OCI-LY1 (cell line): ENCODE results near the gene COL25A1.

ENCODE experiments used
- H2AFZ ChIP-seq: fragments of 200-600 bp; sonication (generic), shearing (Covaris generic); 2 replicates; pipeline ENCODE4 v1.6.0; 2014; ENCODE audit warnings: antibody characterized with exemption, mild to moderate bottlenecking, low read length
- H3F3A ChIP-seq: fragments of 200-600 bp; sonication (generic), shearing (Covaris generic); 2 replicates; pipeline ENCODE4 v1.6.0; 2014; ENCODE audit warnings: mild to moderate bottlenecking, antibody characterized with exemption, low read length, moderate library complexity; ENCODE audit not compliant: insufficient read depth
- H3K27ac ChIP-seq: fragments of 200-600 bp; sonication (generic); 2 replicates; pipeline ENCODE4 v1.5.1; 2014; ENCODE audit warnings: low read length, mixed run types, mild to moderate bottlenecking, low read depth; ENCODE audit not compliant: poor library complexity, severe bottlenecking
- H3K27me3 ChIP-seq: fragments of 200-600 bp; sonication (generic); 2 replicates; pipeline ENCODE4 v1.6.0; 2014; ENCODE audit warnings: antibody characterized with exemption, mild to moderate bottlenecking, low read length, moderate library complexity; ENCODE audit not compliant: insufficient read depth
- H3K36me3 ChIP-seq: fragments of 200-600 bp; sonication (generic); 2 replicates; pipeline ENCODE4 v1.6.1; 2014; ENCODE audit warnings: mild to moderate bottlenecking, antibody characterized with exemption, low read length, moderate library complexity, mixed read lengths; ENCODE audit not compliant: insufficient read depth
- H3K4me1 ChIP-seq: fragments of 200-600 bp; sonication (generic); 2 replicates; pipeline ENCODE4 v1.5.1; 2014; ENCODE audit warnings: mild to moderate bottlenecking, low read length, moderate library complexity; ENCODE audit not compliant: insufficient read depth, severe bottlenecking
- H3K4me2 ChIP-seq: fragments of 200-600 bp; sonication (generic), shearing (Covaris generic); 2 replicates; pipeline ENCODE4 v1.6.1; 2014; ENCODE audit warnings: low read length
- H3K4me3 ChIP-seq: fragments of 200-600 bp; sonication (generic); 2 replicates; pipeline ENCODE4 v1.5.1; 2014; ENCODE audit warnings: low read length, low read depth, mild to moderate bottlenecking, mixed read lengths; ENCODE audit not compliant: poor library complexity, severe bottlenecking
- H3K79me2 ChIP-seq: fragments of 200-600 bp; shearing (Covaris generic); 2 replicates; pipeline ENCODE4 v1.6.1; 2016; ENCODE audit warnings: mixed run types, low read length, mixed read lengths; ENCODE audit not compliant: insufficient read depth
- H3K9ac ChIP-seq: fragments of 200-600 bp; sonication (generic), shearing (Covaris generic); 2 replicates; pipeline ENCODE4 v1.6.1; 2014; ENCODE audit warnings: mild to moderate bottlenecking, low read length, mixed read lengths
- H3K9me2 ChIP-seq: fragments of 200-600 bp; sonication (generic), shearing (Covaris generic); 2 replicates; pipeline ENCODE4 v1.6.1; 2014; ENCODE audit warnings: low read depth, mild to moderate bottlenecking, low read length, mixed read lengths
- H3K9me3 ChIP-seq: fragments of 200-600 bp; shearing (Covaris generic); 2 replicates; pipeline ENCODE4 v1.6.1; 2014; ENCODE audit warnings: low read length, mixed read lengths
- H4K20me1 ChIP-seq: fragments of 200-600 bp; sonication (generic), shearing (Covaris generic); 2 replicates; pipeline ENCODE4 v1.6.0; 2016; ENCODE audit warnings: mild to moderate bottlenecking, low read length; ENCODE audit not compliant: insufficient read depth
- CTCF ChIP-seq: fragments of 200-600 bp; sonication (generic), shearing (Covaris generic); IDR thresholded peaks from 2 replicates; pipeline ENCODE4 v1.5.1; 2017; ENCODE audit warnings: mild to moderate bottlenecking, antibody characterized with exemption, low read length, moderate library complexity, mixed read lengths
- EZH2 ChIP-seq: fragments of 200-600 bp; sonication (generic), shearing (Covaris generic); IDR thresholded peaks from 2 replicates; pipeline ENCODE4 v1.8.0; 2017; ENCODE audit warnings: borderline replicate concordance, mixed run types, mild to moderate bottlenecking, antibody characterized with exemption, low read length, moderate library complexity, mixed read lengths

COL25A1 gene

GRCh38 chr4:109155084-109155483, 147.4 kb downstream of the COL25A1 start:
- Histone ChIP-seq H3K79me2 (no peaks in the 10 kb centered on the region), H4K20me1 (no peaks in the 10 kb centered on the region), H3K9me2 (no peaks in the 10 kb centered on the region), H3F3A (no peaks in the 10 kb centered on the region), H3K36me3 (no peaks in the 10 kb centered on the region), H3K27me3 (no peaks in the 10 kb centered on the region), H3K9me3 (no peaks in the 10 kb centered on the region), H3K4me3 (no peak overlapping the region), H3K27ac (no peak overlapping the region), H3K4me1 (no peaks in the 10 kb centered on the region), H3K9ac (no peak overlapping the region), H3K4me2 (no peak overlapping the region), H2AFZ (no peak overlapping the region)
- TF ChIP-seq EZH2 = no peak
- TF ChIP-seq CTCF = no peak

GRCh38 chr4:109154424-109154823, 148.0 kb downstream of the COL25A1 start:
- Histone ChIP-seq H3K79me2 (no peaks in the 10 kb centered on the region), H2AFZ (no peak overlapping the region), H4K20me1 (no peaks in the 10 kb centered on the region), H3K9me3 (no peaks in the 10 kb centered on the region), H3K4me2 (no peak overlapping the region), H3K9me2 (no peaks in the 10 kb centered on the region), H3K27ac (no peak overlapping the region), H3K4me1 (no peaks in the 10 kb centered on the region), H3F3A (no peaks in the 10 kb centered on the region), H3K36me3 (no peaks in the 10 kb centered on the region), H3K4me3 (no peak overlapping the region), H3K27me3 (no peaks in the 10 kb centered on the region), H3K9ac (no peak overlapping the region)
- TF ChIP-seq CTCF (no peak), EZH2 (no peak)

GRCh38 chr4:109149836-109150235, 152.6 kb downstream of the COL25A1 start:
- Histone ChIP-seq H3K4me3 (no peak overlapping the region), H3K9me2 (no peaks in the 10 kb centered on the region), H2AFZ (no peak overlapping the region), H3K4me2 (no peak overlapping the region), H3K36me3 (no peaks in the 10 kb centered on the region), H3K79me2 (no peaks in the 10 kb centered on the region), H3K27me3 (no peaks in the 10 kb centered on the region), H3F3A (no peaks in the 10 kb centered on the region), H4K20me1 (no peaks in the 10 kb centered on the region), H3K9ac (no peak overlapping the region), H3K27ac (no peak overlapping the region), H3K9me3 (no peaks in the 10 kb centered on the region), H3K4me1 (no peaks in the 10 kb centered on the region)
- TF ChIP-seq CTCF (no peak), EZH2 (no peak)
